Measurements from ENCODE around the gene DGLUCY. TPM values are rescaled to one million over a fixed set of nuclear protein-coding genes. Genes with fewer than 3 reads are reported as not detected.

Gene DGLUCY
- total and polyA plus RNA-seq, 10 donors = 24.1 to 134 (median 96.7) TPM

DNA sequence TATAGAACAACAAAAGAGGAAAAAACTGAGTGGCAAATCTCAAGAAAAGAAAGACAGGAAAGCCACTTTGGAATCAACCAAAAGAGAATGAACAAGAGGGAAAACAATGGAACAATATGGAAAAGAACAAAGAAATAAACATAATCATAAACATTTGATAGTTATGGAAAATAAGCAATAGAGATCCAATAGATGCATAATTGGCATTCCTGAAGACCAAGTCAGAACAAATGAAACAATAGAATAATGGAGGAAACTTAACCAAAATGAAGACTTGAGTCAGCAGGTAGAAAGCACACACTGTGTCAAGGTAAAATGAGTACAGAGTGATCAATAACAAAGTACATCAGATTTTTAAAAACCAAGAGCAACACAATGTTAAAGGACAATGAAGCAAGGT is 43.3 kb upstream of the DGLUCY start:
- Histone ChIP-seq H3K9me3 (peaks cover 0 to 6% (median 0%) of the 10 kb centered on the region in 8 donors), H3K4me3 (no peak overlapping the region), H3K27me3 (replicated peaks in 1 of 7) (no peaks in the 10 kb centered on the region), H3K27ac (no peak overlapping the region), H3K4me1 (peaks cover 0 to 39% (median 21%) of the 10 kb centered on the region in 6 donors), H3K36me3 (no peaks in the 10 kb centered on the region)
- no peak for DNase-seq
- intact Hi-C loops (cut with DNase I; ENCODE audit: low total_unique reads) = no loop called here
- TF ChIP-seq POLR2AphosphoS5 (IDR thresholded peaks at IDR 0.05) (no peak), POLR2A (IDR thresholded peaks at IDR 0.05) (no peak)
- TF ChIP-seq, protein P1, sequence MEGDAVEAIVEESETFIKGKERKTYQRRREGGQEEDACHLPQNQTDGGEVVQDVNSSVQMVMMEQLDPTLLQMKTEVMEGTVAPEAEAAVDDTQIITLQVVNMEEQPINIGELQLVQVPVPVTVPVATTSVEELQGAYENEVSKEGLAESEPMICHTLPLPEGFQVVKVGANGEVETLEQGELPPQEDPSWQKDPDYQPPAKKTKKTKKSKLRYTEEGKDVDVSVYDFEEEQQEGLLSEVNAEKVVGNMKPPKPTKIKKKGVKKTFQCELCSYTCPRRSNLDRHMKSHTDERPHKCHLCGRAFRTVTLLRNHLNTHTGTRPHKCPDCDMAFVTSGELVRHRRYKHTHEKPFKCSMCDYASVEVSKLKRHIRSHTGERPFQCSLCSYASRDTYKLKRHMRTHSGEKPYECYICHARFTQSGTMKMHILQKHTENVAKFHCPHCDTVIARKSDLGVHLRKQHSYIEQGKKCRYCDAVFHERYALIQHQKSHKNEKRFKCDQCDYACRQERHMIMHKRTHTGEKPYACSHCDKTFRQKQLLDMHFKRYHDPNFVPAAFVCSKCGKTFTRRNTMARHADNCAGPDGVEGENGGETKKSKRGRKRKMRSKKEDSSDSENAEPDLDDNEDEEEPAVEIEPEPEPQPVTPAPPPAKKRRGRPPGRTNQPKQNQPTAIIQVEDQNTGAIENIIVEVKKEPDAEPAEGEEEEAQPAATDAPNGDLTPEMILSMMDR (IDR thresholded peaks at IDR 0.05 in 8 of 11, conservative IDR thresholded peaks at IDR 0.05 in 3 of 11) = no peak

DNA sequence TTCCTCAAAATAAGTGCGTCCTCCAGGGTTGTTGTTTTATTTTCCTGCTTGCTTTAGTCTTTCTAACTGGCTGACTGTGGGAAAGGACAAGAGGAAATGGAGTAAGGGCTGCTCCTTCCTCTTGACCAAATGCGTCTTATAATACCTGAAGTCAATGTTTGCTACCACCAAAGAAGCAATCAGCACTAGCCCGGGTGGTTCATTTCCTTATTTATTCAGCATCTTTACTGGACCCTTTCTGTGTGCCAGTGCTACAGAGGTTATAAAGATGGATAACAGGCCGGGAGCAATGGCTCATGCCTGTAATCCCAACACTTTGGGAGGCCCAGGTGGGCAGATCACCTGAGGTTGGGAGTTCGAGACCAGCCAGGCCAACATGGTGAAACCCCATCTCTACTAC is 38.3 kb upstream of the DGLUCY start:
- no peak for DNase-seq
- 65 to 81% (median 74%) methylated on average over 5 of the region's 5 CpGs for WGBS, 5 donors
- H3K9me3 ChIP-seq = peaks cover 0 to under 1% (median 0%) of the 10 kb centered on the region in 8 donors
- H3K27ac ChIP-seq = no peak overlapping the region
- peaks cover 0 to 26% (median 10%) of the 10 kb centered on the region in 6 donors for H3K4me1 ChIP-seq
- no peaks in the 10 kb centered on the region for H3K36me3 ChIP-seq
- H3K4me3 ChIP-seq = no peak overlapping the region
- intact Hi-C loops (cut with DNase I; ENCODE audit: low total_unique reads) = no loop called here
- no peaks in the 10 kb centered on the region for H3K27me3 ChIP-seq (replicated peaks in 1 of 7)
- TF ChIP-seq, protein P1 (IDR thresholded peaks at IDR 0.05 in 8 of 11, conservative IDR thresholded peaks at IDR 0.05 in 3 of 11) = no peak
- TF ChIP-seq POLR2A (IDR thresholded peaks at IDR 0.05) = no peak
- no peak for TF ChIP-seq POLR2AphosphoS5 (IDR thresholded peaks at IDR 0.05)

DNA sequence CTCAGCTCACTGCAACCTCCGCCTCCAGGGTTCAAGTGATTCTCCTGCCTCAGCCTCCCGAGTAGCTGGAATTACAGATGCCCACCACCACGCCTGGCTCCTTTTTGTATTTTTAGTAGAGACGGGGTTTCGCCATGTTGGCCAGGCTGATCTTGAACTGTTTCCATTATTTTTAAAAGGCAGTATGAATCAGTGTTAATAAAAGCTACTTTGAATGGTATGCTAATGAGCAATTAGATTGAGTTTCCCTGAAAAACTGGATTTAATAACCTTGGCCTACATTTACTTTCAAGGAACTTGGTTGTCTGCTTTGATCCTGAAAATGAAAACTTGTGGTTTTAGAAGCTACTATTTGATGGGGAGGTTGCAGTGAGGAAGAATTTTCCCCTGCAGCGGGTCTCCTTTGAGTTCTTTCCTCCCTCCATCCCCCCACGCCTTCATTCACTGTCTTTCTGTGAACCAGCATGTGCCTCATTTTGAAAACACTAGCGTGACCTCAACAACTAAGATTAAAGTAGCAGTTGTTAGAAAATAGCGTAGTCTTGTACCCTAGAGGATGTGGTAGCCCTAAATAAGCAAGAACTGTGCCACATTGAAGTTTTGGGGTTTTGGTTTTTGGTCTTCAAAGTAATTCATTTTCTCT is 35.7 kb upstream of the DGLUCY start:
- H3K27ac ChIP-seq = peak overlapping the region in 3 of 8 donors; percentile 25 to 63 (median 46)
- H3K9me3 ChIP-seq = no peaks in the 10 kb centered on the region
- peaks cover 0 to 26% (median 10%) of the 10 kb centered on the region in 6 donors for H3K4me1 ChIP-seq
- TF ChIP-seq POLR2AphosphoS5 (IDR thresholded peaks at IDR 0.05) (no peak), POLR2A (IDR thresholded peaks at IDR 0.05) (no peak)
- TF ChIP-seq, protein P1 (IDR thresholded peaks at IDR 0.05 in 8 of 11, conservative IDR thresholded peaks at IDR 0.05 in 3 of 11) = no peak
- H3K4me3 ChIP-seq = no peak overlapping the region
- no peaks in the 10 kb centered on the region for H3K36me3 ChIP-seq
- intact Hi-C loops (cut with DNase I; ENCODE audit: low total_unique reads) = no loop called here
- no peaks in the 10 kb centered on the region for H3K27me3 ChIP-seq (replicated peaks in 1 of 7)
- 71 to 87% (median 83%) methylated on average over 9 of the region's 9 CpGs for WGBS, 5 donors
- no peak for DNase-seq

DNA sequence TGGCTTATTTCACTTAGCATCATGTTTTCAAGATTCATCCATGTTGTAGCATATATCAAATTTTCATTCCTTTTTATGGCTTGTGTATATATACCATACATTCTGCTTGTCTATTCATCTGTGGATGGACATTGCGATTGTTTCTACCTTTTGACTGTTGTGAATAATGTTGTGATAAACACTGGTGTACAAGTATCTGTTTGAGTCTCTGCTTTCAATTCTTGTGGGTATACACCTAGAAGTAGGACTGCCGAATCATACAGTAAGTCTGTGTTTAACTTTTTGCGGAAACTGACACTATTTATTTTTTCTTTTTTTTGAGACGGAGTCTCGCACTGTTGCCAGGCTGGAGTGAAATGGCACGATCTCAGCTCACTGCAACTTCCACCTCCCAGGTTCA is 33.8 kb upstream of the DGLUCY start:
- DNase-seq = no peak
- TF ChIP-seq POLR2AphosphoS5 (IDR thresholded peaks at IDR 0.05) (no peak), POLR2A (IDR thresholded peaks at IDR 0.05) (no peak)
- TF ChIP-seq, protein P1 (IDR thresholded peaks at IDR 0.05 in 8 of 11, conservative IDR thresholded peaks at IDR 0.05 in 3 of 11) = no peak
- WGBS, 5 donors = 90 to 95% (median 94%) methylated on average over 6 of the region's 6 CpGs
- H3K27ac ChIP-seq = no peak overlapping the region
- H3K9me3 ChIP-seq = no peaks in the 10 kb centered on the region
- H3K27me3 ChIP-seq (replicated peaks in 1 of 7) = no peaks in the 10 kb centered on the region
- intact Hi-C loops (cut with DNase I; ENCODE audit: low total_unique reads) = no loop called here
- no peaks in the 10 kb centered on the region for H3K36me3 ChIP-seq
- H3K4me3 ChIP-seq = no peak overlapping the region
- H3K4me1 ChIP-seq = peaks cover 0 to 26% (median 10%) of the 10 kb centered on the region in 6 donors

All from spleen (tissue), 11 donors.